Activated T-cell treated with anti-CD3 and anti-CD28 coated beads, Interleukin-2, amount 50 U/mL, for 1 hour (primary cell): ENCODE data around the gene FGF12.

Experiments used
- DNase-seq: peaks from one replicate; pipeline ENCODE4 v3.0.0-alpha.2; 2020

Gene FGF12

DNA sequence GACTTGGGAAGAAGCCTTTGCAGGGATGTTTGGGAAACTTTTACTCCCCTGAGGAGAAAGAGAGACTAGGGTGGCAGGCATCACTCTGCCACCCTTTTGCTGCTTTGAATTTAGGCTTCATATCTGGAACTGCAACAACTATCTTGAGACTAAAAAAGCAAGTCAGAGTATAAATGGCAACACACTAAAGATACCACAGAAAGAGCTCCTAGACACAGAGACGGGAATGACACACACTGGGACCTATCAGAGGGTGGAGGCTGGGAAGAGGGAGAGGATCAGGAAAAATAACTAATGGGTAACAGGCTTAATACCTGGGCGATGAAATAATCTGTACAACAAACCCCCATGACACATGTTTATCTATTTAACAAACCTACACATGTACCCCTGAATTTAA lies 237.8 kb downstream of the FGF12 start:
- DNase-seq: no peak

- no peak for DNase-seq
Observed at GRCh38 chr3:192487033-192487432, 240.3 kb downstream of the FGF12 start.

- no peak for DNase-seq
Observed at GRCh38 chr3:192482809-192483208, 244.5 kb downstream of the FGF12 start.

- no peak for DNase-seq
Observed at GRCh38 chr3:192482391-192482790, 244.9 kb downstream of the FGF12 start.

- DNase-seq: no peak
Observed at GRCh38 chr3:192481638-192482037, 245.7 kb downstream of the FGF12 start.

- peak; percentile 22 for DNase-seq
Observed at GRCh38 chr3:192467230-192468140, 259.9 kb downstream of the FGF12 start.

GRCh38 chr3:192449036-192449435 lies 278.3 kb downstream of the FGF12 start:
- no peak for DNase-seq

DNA sequence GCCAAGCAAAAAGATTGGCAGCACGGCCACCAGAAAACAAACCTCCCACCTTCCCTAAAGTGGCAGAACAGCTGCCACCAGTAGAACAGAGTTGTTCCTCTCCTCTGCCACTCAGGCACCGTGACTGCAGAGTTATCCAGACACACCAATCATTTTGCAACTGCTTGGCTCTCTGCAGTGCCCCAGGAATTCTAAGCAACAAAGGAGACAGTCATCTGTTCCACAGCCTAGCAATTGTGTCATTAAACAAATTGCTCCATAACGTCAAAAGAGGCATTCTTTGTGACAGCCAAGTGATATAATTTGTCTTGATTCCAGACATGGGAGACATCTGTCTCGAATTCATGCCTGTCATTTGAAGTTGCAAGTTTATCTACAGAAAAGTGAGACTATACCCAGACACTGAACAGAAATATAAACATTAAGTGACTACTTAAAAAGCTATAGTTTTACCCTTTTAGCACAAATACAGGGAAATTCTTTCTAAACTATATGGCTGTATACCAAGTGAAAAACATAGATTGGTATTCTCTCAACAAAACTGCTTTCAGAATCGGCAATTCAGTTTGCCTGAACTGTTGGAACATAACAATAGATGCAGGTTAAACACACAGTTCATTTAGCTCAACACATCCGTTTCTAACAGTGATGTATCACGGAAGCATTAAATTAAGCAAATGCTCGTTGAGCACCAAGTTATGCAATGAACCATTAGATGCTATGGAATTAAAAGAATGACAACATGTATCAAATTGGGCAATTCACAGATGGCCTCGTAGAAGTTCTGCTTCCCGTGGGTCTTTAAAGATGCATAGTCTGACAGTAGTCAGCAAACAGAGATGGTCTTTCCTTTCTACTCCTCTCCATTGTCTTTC lies 281.3 kb downstream of the FGF12 start:
- no peak for DNase-seq

DNA sequence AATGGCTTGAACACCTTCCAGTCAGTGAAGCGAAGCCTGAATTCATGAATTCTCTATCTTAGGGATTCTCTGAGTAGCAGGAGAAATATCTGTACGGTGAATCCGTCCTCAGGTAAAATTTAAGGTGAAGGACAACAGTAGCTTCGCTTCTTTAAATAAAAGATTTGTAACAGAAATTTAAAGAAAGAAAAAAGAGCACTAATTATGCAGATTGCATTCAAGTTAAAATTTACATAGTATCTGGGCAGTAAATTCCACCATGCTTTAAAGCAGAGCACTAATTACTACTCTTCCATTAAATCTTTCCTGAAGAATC lies 282.6 kb downstream of the FGF12 start:
- no peak for DNase-seq

GRCh38 chr3:192444096-192444790 lies 283.1 kb downstream of the FGF12 start:
- DNase-seq: peak; percentile 32

- no peak for DNase-seq
Observed at GRCh38 chr3:192435241-192435640, 292.1 kb downstream of the FGF12 start.

GRCh38 chr3:192434186-192434585 lies 293.2 kb downstream of the FGF12 start:
- no peak for DNase-seq

DNA sequence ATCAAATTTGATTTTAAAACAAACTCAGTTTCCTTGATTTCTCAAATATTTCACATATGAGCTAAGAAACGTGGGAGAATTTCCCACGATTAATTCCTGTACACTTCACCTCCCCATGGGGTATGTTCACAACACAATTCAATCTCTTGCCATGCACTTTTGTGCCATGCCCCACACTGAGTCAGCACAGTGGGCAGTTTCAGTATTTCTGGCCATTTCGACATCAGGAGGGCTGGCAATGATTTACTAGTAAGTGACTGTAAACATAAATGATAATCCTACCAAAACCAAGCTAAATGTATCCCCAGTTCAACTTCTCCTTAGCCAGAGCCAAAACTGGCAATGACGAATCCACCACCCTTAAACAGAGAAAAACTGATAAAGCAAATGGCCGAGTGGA lies 293.6 kb downstream of the FGF12 start:
- DNase-seq: no peak

DNA sequence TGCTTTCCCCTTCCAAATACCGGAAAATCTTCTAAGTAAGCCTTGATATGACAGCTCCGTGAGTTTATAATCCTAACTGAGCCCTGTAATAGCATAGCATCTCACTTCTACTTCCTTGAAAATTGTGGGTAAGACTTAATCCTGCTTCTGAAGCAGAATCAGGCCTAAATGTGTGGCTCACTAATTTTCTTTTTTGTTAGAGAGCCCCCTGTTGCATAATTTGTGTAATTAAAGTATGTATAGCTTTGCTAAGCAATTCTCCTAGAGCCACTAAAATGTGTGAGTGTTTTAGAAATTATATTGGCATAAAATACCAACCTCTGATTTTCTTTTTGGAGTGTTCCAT lies 304.4 kb downstream of the FGF12 start:
- DNase-seq: no peak

- no peak for DNase-seq
Observed at GRCh38 chr3:192422321-192422996, 304.9 kb downstream of the FGF12 start.

- no peak for DNase-seq
Observed at GRCh38 chr3:192419312-192419711, 308.0 kb downstream of the FGF12 start.

DNA sequence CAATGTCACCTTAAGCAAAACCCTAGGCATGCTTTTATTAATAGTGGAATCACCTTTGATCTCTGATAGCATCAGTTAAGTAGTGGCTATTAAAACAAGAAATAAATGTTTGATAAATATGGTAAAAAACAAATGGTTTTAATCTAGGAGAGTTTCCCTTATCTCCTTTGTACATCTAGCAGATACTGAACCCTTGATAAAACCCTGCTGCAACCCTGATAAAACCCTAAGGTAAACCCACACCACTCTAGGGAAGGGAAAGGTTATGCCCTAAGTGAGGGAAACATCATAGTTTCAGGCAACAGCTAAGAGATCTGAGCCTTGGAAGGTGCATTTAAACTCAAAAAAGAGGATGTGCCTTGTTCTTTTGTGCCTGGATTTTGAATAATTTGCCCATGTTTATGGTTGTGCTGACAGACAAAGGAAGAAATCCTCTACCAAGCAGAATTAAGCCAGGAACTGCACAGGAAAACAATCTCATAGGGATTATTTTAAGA lies 309.7 kb downstream of the FGF12 start:
- DNase-seq: no peak

- no peak for DNase-seq
Observed at GRCh38 chr3:192417017-192417416, 310.3 kb downstream of the FGF12 start.

DNA sequence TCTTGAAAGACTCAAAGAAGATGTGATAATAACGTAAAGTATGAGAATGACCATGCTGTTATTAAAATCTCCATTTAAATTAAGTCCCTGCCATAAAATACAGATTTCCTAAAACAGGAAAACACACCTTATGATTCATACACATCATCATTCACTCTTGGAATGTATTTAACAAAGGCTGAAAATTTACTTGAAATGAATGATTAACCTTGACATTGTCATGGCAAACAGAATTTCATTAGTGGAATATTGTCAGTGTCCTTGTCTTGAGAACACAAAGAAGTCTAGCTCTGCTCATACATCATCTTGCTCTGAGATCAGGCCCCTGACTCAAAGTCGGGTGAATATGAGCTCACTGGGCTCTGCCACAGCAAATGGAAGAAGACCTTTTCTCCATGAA lies 313.9 kb downstream of the FGF12 start:
- DNase-seq: no peak

DNA sequence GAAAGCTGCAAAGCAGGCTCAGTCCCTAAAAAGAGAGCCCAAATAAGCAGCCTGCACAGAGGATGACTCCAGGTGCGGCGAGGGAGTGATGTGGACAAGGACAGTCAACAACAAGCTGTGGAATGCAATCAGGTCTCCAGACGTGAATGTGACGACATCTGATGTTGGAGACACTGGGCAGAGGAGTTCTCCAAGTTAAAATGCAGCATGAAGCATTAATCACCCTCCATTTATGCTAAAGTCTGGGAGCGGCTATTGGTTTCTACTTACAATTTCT lies 316.7 kb downstream of the FGF12 start:
- no peak for DNase-seq

DNA sequence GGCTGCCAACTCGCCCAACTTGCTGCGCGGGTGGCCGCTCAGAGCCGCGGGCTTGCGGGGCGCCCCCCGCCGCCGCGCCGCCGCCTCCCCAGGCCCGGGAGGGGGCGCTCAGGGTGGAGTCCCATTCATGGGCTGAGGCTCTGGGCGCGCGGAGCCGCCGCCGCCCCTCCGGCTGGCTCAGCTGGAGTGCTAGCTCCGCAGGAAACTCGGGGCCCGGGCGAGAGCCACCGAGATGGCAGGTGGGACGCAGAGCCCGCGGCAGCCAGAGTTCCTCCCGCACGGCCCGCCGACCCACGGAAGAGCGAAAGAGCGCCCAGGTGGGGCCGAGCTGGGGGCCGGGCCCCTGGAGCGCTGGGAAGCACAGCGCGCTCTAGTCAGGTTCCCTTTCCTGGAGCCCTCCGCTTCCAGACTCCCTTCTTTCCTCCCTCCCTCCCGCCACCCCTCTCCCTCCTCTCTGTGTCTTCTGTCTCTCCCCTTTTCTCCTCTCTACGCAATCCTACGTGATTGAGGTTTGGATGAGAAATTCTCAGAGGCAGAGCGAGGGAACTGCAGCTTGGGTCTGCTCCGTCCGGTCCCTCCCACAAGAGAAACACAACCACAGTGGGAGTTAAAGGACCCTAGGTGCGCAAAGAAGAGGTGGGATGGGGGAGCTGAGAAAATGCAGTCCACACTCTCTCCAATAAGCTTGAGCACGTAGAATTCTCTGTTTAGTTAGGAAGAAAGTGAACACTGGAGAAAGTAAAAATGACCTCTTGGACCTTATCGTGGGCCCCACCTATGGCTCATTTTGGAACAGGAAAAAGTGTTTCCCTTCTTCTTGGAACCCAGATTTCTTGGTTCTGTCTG lies 317.3 kb downstream of the FGF12 start:
- no peak for DNase-seq

DNA sequence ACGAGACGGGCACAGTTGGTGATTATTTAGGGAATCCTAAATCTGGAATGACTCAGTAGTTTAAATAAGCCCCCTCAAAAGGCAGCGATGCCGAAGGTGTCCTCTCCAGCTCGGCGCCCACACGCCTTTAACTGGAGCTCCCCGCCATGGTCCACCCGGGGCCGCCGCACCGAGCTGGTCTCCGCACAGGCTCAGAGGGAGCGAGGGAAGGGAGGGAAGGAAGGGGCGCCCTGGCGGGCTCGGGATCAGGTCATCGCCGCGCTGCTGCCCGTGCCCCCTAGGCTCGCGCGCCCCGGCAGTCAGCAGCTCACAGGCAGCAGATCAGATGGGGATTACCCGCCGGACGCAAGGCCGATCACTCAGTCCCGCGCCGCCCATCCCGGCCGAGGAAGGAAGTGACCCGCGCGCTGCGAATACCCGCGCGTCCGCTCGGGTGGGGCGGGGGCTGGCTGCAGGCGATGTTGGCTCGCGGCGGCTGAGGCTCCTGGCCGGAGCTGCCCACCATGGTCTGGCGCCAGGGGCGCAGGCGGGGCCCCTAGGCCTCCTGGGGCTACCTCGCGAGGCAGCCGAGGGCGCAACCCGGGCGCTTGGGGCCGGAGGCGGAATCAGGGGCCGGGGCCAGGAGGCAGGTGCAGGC lies 318.0 kb downstream of the FGF12 start:
- no peak for DNase-seq
